IgD-negative memory B cell (primary cell): ENCODE data around the gene DENND6B. TPM values are rescaled to one million over a fixed set of nuclear protein-coding genes. Genes with fewer than 3 reads are reported as not detected.

Experiments used
- H3K27ac Mint-ChIP-seq, 3 donors: one replicate each; pipeline ENCODE4 v1.8.0; 2020 to 2022; ENCODE audit warnings: mild to moderate bottlenecking in 3 of 3, mixed read lengths in 3 of 3, moderate library complexity in 1 of 3
- H3K27me3 Mint-ChIP-seq: one replicate; pipeline ENCODE4 v1.8.0; 2021; ENCODE audit warnings: mixed read lengths
- H3K36me3 Mint-ChIP-seq: one replicate; pipeline ENCODE4 v1.8.0; 2020; ENCODE audit warnings: mild to moderate bottlenecking, mixed read lengths
- H3K4me1 Mint-ChIP-seq, 3 donors: one replicate each; pipeline ENCODE4 v1.8.0; 2020 to 2022; ENCODE audit warnings: mixed read lengths in 3 of 3, mild to moderate bottlenecking in 1 of 3
- H3K4me3 Mint-ChIP-seq, 4 donors: one replicate each; pipeline ENCODE4 v1.8.0; 2020 to 2022; ENCODE audit warnings: mild to moderate bottlenecking in 4 of 4, mixed read lengths in 4 of 4, moderate library complexity in 3 of 4
- H3K9me3 Mint-ChIP-seq, 3 donors: one replicate each; pipeline ENCODE4 v1.8.0; 2020 to 2021; ENCODE audit warnings: mixed read lengths in 3 of 3, mild to moderate bottlenecking in 1 of 3
- polyA plus RNA-seq: library from polyadenylated mRNA; unstranded; fragments of 300-500 nt; fragmentation: Illumina TruSeq; gene quantifications from one replicate; pipeline ENCODE4 v1.2.3, GENCODE V29; 2021

DENND6B gene
- polyA plus RNA-seq, 1 donor from 2014 or later, result 1.2 TPM

GRCh38 chr22:50305923-50306566 is 20.8 kb downstream of the DENND6B start:
- Mint-ChIP-seq H3K4me1 (peaks cover 17 to 40% (median 29%) of the 10 kb centered on the region in 3 donors), H3K27me3 (peaks cover 11% of the 10 kb centered on the region), H3K27ac (peak overlapping the region in 2 of 3 donors; percentile 25 to 85), H3K36me3 (no peaks in the 10 kb centered on the region), H3K4me3 (peak overlapping the region; percentile 71 to 96 (median 80)), H3K9me3 (no peaks in the 10 kb centered on the region)

- Mint-ChIP-seq H3K9me3 (no peaks in the 10 kb centered on the region), H3K4me1 (peaks cover 17 to 39% (median 31%) of the 10 kb centered on the region in 3 donors), H3K36me3 (no peaks in the 10 kb centered on the region), H3K27me3 (peaks cover 13% of the 10 kb centered on the region), H3K27ac (peak overlapping the region in 1 of 3 donors; percentile 85), H3K4me3 (peak overlapping the region in 2 of 4 donors; percentile 85 to 96)
These were observed 21.4 kb downstream of the DENND6B start for GRCh38 chr22:50305393-50305922.

- peaks cover 17 to 37% (median 31%) of the 10 kb centered on the region in 3 donors for H3K4me1 Mint-ChIP-seq
- H3K9me3 Mint-ChIP-seq, result no peaks in the 10 kb centered on the region
- peaks cover 13% of the 10 kb centered on the region for H3K27me3 Mint-ChIP-seq
- H3K4me3 Mint-ChIP-seq, result peak overlapping the region in 2 of 4 donors; percentile 63 to 91
- no peaks in the 10 kb centered on the region for H3K36me3 Mint-ChIP-seq
- peak overlapping the region in 2 of 3 donors; percentile 28 to 68 for H3K27ac Mint-ChIP-seq
These were observed 22.1 kb downstream of the DENND6B start for GRCh38 chr22:50304528-50305392.

GRCh38 chr22:50303848-50304527 is 22.8 kb downstream of the DENND6B start:
- peak overlapping the region in 2 of 4 donors; percentile 63 to 91 for H3K4me3 Mint-ChIP-seq
- no peaks in the 10 kb centered on the region for H3K9me3 Mint-ChIP-seq
- H3K36me3 Mint-ChIP-seq, result no peaks in the 10 kb centered on the region
- peaks cover 17 to 37% (median 31%) of the 10 kb centered on the region in 3 donors for H3K4me1 Mint-ChIP-seq
- peak overlapping the region in 2 of 3 donors; percentile 28 to 68 for H3K27ac Mint-ChIP-seq
- peaks cover 13% of the 10 kb centered on the region for H3K27me3 Mint-ChIP-seq

- Mint-ChIP-seq H3K27me3 (peaks cover 11% of the 10 kb centered on the region), H3K9me3 (no peaks in the 10 kb centered on the region), H3K4me3 (peak overlapping the region in 1 of 4 donors; percentile 33), H3K4me1 (peaks cover 17 to 37% (median 31%) of the 10 kb centered on the region in 3 donors), H3K36me3 (no peaks in the 10 kb centered on the region), H3K27ac (peak overlapping the region in 1 of 3 donors; percentile 68)
These were observed 23.3 kb downstream of the DENND6B start for GRCh38 chr22:50303515-50303847.

- peaks cover 11% of the 10 kb centered on the region for H3K27me3 Mint-ChIP-seq
- no peaks in the 10 kb centered on the region for H3K36me3 Mint-ChIP-seq
- no peaks in the 10 kb centered on the region for H3K9me3 Mint-ChIP-seq
- H3K4me1 Mint-ChIP-seq, result peaks cover 17 to 37% (median 31%) of the 10 kb centered on the region in 3 donors
- peak overlapping the region in 1 of 4 donors; percentile 86 for H3K4me3 Mint-ChIP-seq
- H3K27ac Mint-ChIP-seq, result peak overlapping the region in 1 of 3 donors; percentile 53
These were observed 24.2 kb downstream of the DENND6B start for GRCh38 chr22:50302564-50302963.

GRCh38 chr22:50302041-50302541 is 24.7 kb downstream of the DENND6B start:
- Mint-ChIP-seq H3K4me1 (peaks cover 17 to 37% (median 31%) of the 10 kb centered on the region in 3 donors), H3K36me3 (no peaks in the 10 kb centered on the region), H3K4me3 (peak overlapping the region; percentile 28 to 82 (median 64))

GRCh38 chr22:50301581-50301991 is 25.2 kb downstream of the DENND6B start:
- peaks cover 17 to 37% (median 31%) of the 10 kb centered on the region in 3 donors for H3K4me1 Mint-ChIP-seq
- no peaks in the 10 kb centered on the region for H3K36me3 Mint-ChIP-seq

More at GRCh38 chr22:50302041-50302541, 24.7 kb downstream of the DENND6B start:
- Mint-ChIP-seq H3K27ac (peak overlapping the region in 1 of 3 donors; percentile 52), H3K9me3 (no peaks in the 10 kb centered on the region), H3K27me3 (peaks cover 11% of the 10 kb centered on the region)

GRCh38 chr22:50300620-50301257 is 26.1 kb downstream of the DENND6B start:
- Mint-ChIP-seq H3K36me3 (no peaks in the 10 kb centered on the region), H3K4me1 (peaks cover 10 to 32% (median 25%) of the 10 kb centered on the region in 3 donors), H3K27me3 (peaks cover 5% of the 10 kb centered on the region), H3K4me3 (peak overlapping the region in 1 of 4 donors; percentile 79), H3K27ac (peak overlapping the region in 1 of 3 donors; percentile 28), H3K9me3 (no peaks in the 10 kb centered on the region)

More at GRCh38 chr22:50301581-50301991, 25.2 kb downstream of the DENND6B start:
- H3K9me3 Mint-ChIP-seq, result no peaks in the 10 kb centered on the region
- peaks cover 11% of the 10 kb centered on the region for H3K27me3 Mint-ChIP-seq
- H3K4me3 Mint-ChIP-seq, result peak overlapping the region; percentile 28 to 82 (median 64)
- H3K27ac Mint-ChIP-seq, result peak overlapping the region in 1 of 3 donors; percentile 52

- Mint-ChIP-seq H3K4me3 (no peak overlapping the region), H3K27me3 (peaks cover 4% of the 10 kb centered on the region), H3K9me3 (no peaks in the 10 kb centered on the region), H3K36me3 (no peaks in the 10 kb centered on the region), H3K27ac (no peak overlapping the region), H3K4me1 (peaks cover 10 to 32% (median 24%) of the 10 kb centered on the region in 3 donors)
These were observed 26.8 kb downstream of the DENND6B start for GRCh38 chr22:50299785-50300619.

GRCh38 chr22:50298937-50299784 is 27.7 kb downstream of the DENND6B start:
- H3K9me3 Mint-ChIP-seq, result no peaks in the 10 kb centered on the region
- peaks cover 4% of the 10 kb centered on the region for H3K27me3 Mint-ChIP-seq
- H3K4me1 Mint-ChIP-seq, result peaks cover 7 to 25% (median 17%) of the 10 kb centered on the region in 3 donors
- no peaks in the 10 kb centered on the region for H3K36me3 Mint-ChIP-seq
- H3K4me3 Mint-ChIP-seq, result peak overlapping the region in 1 of 4 donors; percentile 49
- H3K27ac Mint-ChIP-seq, result no peak overlapping the region

- Mint-ChIP-seq H3K9me3 (no peaks in the 10 kb centered on the region), H3K4me1 (peaks cover 5 to 21% (median 15%) of the 10 kb centered on the region in 3 donors), H3K4me3 (no peak overlapping the region), H3K27ac (no peak overlapping the region), H3K27me3 (peaks cover 4% of the 10 kb centered on the region), H3K36me3 (no peaks in the 10 kb centered on the region)
These were observed 28.6 kb downstream of the DENND6B start for GRCh38 chr22:50298266-50298637.
